ENCODE measurements around the gene METTL25B.
"Not testable (repeated sequence)": the region's sequence is repeated elsewhere in the genome, so short reads cannot be mapped to it uniquely, and the experiment has no call there.

The METTL25B gene

GRCh38 chr1:156748670-156749418 lies 20.6 kb downstream of the METTL25B start:
- peak; percentile 30 for DNase-seq (ENCODE audit: low spot score)

GRCh38 chr1:156749419-156750118 lies 21.3 kb downstream of the METTL25B start:
- peak; percentile 25 for DNase-seq (ENCODE audit: low spot score)

GRCh38 chr1:156750191-156750672 lies 22.0 kb downstream of the METTL25B start:
- peak; percentile 15 for DNase-seq (ENCODE audit: low spot score)

GRCh38 chr1:156750711-156751450 lies 22.6 kb downstream of the METTL25B start:
- DNase-seq (ENCODE audit: low spot score) = peak; percentile 40

GRCh38 chr1:156751451-156751756 lies 23.1 kb downstream of the METTL25B start, which contains the start of gene HDGF:
Gene HDGF, minus strand, starts transcription at chr1:156751675. Its CDS starts 246 bp downstream, at chr1:156751429.
- no peak for DNase-seq (ENCODE audit: low spot score)

- DNase-seq (ENCODE audit: low spot score) = peak; percentile 97
These were observed 23.6 kb downstream of the METTL25B start for GRCh38 chr1:156751757-156752481.

GRCh38 chr1:156752843-156753482 lies 24.7 kb downstream of the METTL25B start:
- peak; percentile 23 for DNase-seq (ENCODE audit: low spot score)

- DNase-seq (ENCODE audit: low spot score) = no peak
These were observed 25.9 kb downstream of the METTL25B start for GRCh38 chr1:156754219-156754618.

- DNase-seq (ENCODE audit: low spot score) = no peak
These were observed 27.3 kb downstream of the METTL25B start for GRCh38 chr1:156755527-156755950.

- DNase-seq (ENCODE audit: low spot score) = no peak
These were observed 28.1 kb downstream of the METTL25B start for GRCh38 chr1:156756355-156756754.

- DNase-seq (ENCODE audit: low spot score) = not testable (repeated sequence)
These were observed 29.4 kb downstream of the METTL25B start for GRCh38 chr1:156757572-156758253.

- DNase-seq (ENCODE audit: low spot score) = no peak
These were observed 32.0 kb downstream of the METTL25B start for GRCh38 chr1:156760092-156760795.

- no peak for DNase-seq (ENCODE audit: low spot score)
These were observed 32.5 kb downstream of the METTL25B start for GRCh38 chr1:156760796-156761104.

GRCh38 chr1:156765136-156765535 lies 36.9 kb downstream of the METTL25B start:
- DNase-seq (ENCODE audit: low spot score) = not testable (repeated sequence)

- no peak for DNase-seq (ENCODE audit: low spot score)
These were observed 37.4 kb downstream of the METTL25B start for GRCh38 chr1:156765666-156766065.

GRCh38 chr1:156766298-156767100 lies 38.2 kb downstream of the METTL25B start:
- no peak for DNase-seq (ENCODE audit: low spot score)

- peak; percentile 84 for DNase-seq (ENCODE audit: low spot score)
These were observed 39.0 kb downstream of the METTL25B start, which contains the start of gene PRCC for GRCh38 chr1:156767101-156767878. Gene PRCC, plus strand, starts transcription at chr1:156767535. Its CDS starts 237 bp downstream, at chr1:156767772.

- DNase-seq (ENCODE audit: low spot score) = no peak
These were observed 39.8 kb downstream of the METTL25B start for GRCh38 chr1:156767879-156768604.
